Small intestine (tissue), 7 donors: ENCODE results near the gene SLC7A6. TPM values are rescaled to one million over a fixed set of nuclear protein-coding genes. Genes with fewer than 3 reads are reported as not detected.

Source experiments
- DNase-seq, 2 donors: peaks; one replicate each; pipeline versions ENCODE4 v3.0.0 to v3.0.0-alpha.2; 2013
- FAIRE-seq: peaks from 2 replicates; lab custom pipeline; 2012; peaks lifted over from hg19 to GRCh38; lab: Jason Lieb, UNC
- H3K27ac ChIP-seq, 3 donors: one replicate each; pipeline ENCODE4 v1.5.1; 2013; ENCODE audit warnings: low read length in 2 of 3, mild to moderate bottlenecking in 2 of 3, control low read depth in 1 of 3, inconsistent platforms in 1 of 3, low read depth in 1 of 3, moderate library complexity in 1 of 3
- H3K27me3 ChIP-seq, 3 donors: one replicate each; pipeline ENCODE4 v1.6.1; 2013; ENCODE audit warnings: low read length in 3 of 3, inconsistent platforms in 1 of 3; ENCODE audit not compliant: control insufficient read depth in 3 of 3, insufficient read depth in 3 of 3
- H3K36me3 ChIP-seq, 3 donors: one replicate each; pipeline ENCODE4 v1.6.1; 2013; ENCODE audit warnings: low read length in 3 of 3, inconsistent platforms in 1 of 3, low read depth in 1 of 3, mild to moderate bottlenecking in 1 of 3, moderate library complexity in 1 of 3; ENCODE audit not compliant: control insufficient read depth in 3 of 3, insufficient read depth in 2 of 3
- H3K4me1 ChIP-seq, 3 donors: one replicate each; pipeline ENCODE4 v1.6.1; 2013; ENCODE audit warnings: low read length in 2 of 3, inconsistent platforms in 1 of 3, low read depth in 1 of 3, mild to moderate bottlenecking in 1 of 3, moderate library complexity in 1 of 3; ENCODE audit not compliant: control insufficient read depth in 3 of 3, insufficient read depth in 2 of 3
- H3K4me3 ChIP-seq, 3 donors: one replicate each; pipeline ENCODE4 v1.5.1; 2013; ENCODE audit warnings: low read length in 3 of 3, control low read depth in 1 of 3, inconsistent platforms in 1 of 3, low read depth in 1 of 3, mild to moderate bottlenecking in 1 of 3, moderate library complexity in 1 of 3
- H3K9me3 ChIP-seq, 2 donors: one replicate each; pipeline ENCODE4 v1.6.1; 2013; ENCODE audit warnings: low read depth in 1 of 2, low read length in 1 of 2; ENCODE audit not compliant: control insufficient read depth in 2 of 2, insufficient read depth in 1 of 2
- WGBS, 3 donors: extraction: QIAGEN DNeasy Blood & Tissue Kit; methylation state at CpG; one replicate each; pipeline ENCODE4 v1.1.7; 2013; 5-methylcytosine and 5-hydroxymethylcytosine counted together
- polyA plus RNA-seq, 4 donors: library from polyadenylated mRNA; stranded (reverse) in 3 of 4; unstranded in 1 of 4; fragments of 200-250 nt in 3 of 4; fragments of 120-200 nt in 1 of 4; gene quantifications; one replicate each; pipeline versions ENCODE4 v1.2.1 to v1.2.3, GENCODE V29; 2013
- donor health status: healthy with polysubstance abuse.
- donor health status: control.
- donor health status: control.
- donor health status: Bipolar disorder and iron deficiency.
- donor health status: healthy.

SLC7A6 gene
- polyA plus RNA-seq, 4 donors = 2.0 to 8.5 (median 6.7) TPM

DNA sequence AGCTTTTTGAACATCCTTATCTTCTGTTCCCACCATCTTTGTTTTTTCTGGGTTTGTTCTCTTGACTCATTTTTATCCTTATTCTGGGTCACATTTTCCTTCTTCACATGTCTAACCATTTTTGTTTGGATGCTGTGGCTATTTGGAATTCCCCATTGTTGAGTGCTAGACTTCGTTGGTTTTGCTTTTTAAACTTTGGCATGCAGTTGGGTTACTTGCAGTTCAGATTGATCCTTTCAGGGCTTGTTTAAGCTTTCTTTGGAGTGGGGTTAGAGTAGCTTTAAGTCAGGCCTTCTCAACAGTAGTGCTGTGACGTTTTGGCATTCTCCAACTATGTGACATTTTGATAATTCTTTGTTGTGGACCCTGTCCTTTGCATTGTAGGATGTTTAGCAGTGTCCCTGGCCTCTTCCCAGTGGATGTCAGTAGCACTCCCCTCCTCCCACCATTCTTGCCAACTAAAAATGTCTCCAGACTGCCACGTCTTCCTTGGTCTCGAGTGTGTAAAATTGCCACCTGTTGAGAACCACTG is 67.6 kb downstream of the SLC7A6 start:
- H3K4me1 ChIP-seq = peaks cover 2 to 55% (median 3%) of the 10 kb centered on the region in 3 donors
- 22 to 30% (median 24%) methylated on average over 4 of the region's 4 CpGs for WGBS, 3 donors
- FAIRE-seq (no peak), DNase-seq (no peak)
- H3K4me3 ChIP-seq = no peak overlapping the region
- peak overlapping the region in 2 of 3 donors; percentile 43 to 72 for H3K27ac ChIP-seq
- H3K36me3 ChIP-seq = peaks cover 0 to 25% (median 0%) of the 10 kb centered on the region in 3 donors
- no peaks in the 10 kb centered on the region for H3K9me3 ChIP-seq
- H3K27me3 ChIP-seq = no peaks in the 10 kb centered on the region

DNA sequence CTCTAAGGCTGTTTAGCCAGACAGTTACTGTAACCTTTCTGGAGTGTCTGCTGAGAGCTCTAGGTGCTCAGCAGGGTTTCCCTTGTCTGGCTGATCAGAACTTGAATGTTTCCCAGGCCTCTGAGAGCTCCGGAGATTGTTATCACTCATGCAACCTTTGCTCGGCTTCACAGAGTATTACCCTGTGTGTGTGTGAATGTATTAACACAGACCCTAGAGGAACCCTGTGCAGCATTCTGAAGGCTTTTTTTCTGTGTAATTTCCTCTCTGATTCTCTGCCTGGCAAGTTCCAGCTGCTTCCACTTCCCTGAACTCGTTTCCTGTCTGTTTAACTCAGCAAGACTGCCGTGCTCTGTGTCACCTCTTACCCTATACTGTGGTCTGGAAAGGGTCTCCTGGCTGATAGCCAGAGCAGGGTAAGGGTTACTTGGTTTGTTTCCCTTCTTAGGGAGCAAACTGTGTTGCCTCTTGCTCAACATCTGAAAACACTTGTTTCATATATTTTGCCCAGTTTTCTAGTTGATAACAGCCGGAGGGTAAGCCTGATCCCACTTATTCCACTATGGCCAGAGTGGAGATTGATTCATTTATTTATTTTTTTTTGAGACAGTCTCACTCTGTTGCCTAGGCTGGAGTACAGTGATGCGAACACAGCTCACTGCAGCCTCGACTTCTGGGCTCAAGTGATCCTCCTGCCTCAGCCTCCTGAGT is 68.2 kb downstream of the SLC7A6 start:
- Histone ChIP-seq H3K9me3 (no peaks in the 10 kb centered on the region), H3K4me1 (peaks cover 2 to 50% (median 3%) of the 10 kb centered on the region in 3 donors), H3K36me3 (peaks cover 0 to 24% (median 2%) of the 10 kb centered on the region in 3 donors), H3K27ac (peak overlapping the region in 2 of 3 donors; percentile 43 to 72), H3K27me3 (no peaks in the 10 kb centered on the region), H3K4me3 (no peak overlapping the region)
- FAIRE-seq = no peak
- DNase-seq = peak; percentile 68 to 71
- 36 to 37% (median 37%) methylated on average over 7 of the region's 7 CpGs for WGBS, 3 donors

DNA sequence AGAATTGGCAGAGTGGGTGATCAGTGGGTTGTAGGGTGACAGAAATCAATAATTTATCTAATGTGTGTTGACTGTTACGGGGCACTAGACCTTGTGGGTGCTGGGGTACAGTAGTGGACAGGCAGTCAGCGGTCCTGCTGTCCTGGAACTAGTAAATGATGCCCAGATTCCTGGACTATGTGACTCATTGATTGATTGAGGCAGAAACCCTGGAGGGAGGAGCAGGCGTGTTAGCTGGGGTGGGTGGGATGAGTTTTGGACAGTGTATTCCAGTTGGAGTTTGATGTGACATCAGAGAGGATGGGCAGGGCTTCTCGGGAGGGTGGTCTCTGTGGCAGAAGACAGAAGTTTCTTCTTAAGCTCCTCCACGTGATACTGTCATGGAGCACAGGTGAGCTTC is 70.8 kb downstream of the SLC7A6 start:
- Histone ChIP-seq H3K4me1 (peaks cover 2 to 29% (median 3%) of the 10 kb centered on the region in 3 donors), H3K36me3 (peaks cover 4 to 48% (median 10%) of the 10 kb centered on the region in 3 donors), H3K9me3 (no peaks in the 10 kb centered on the region), H3K4me3 (no peak overlapping the region), H3K27me3 (no peaks in the 10 kb centered on the region), H3K27ac (no peak overlapping the region)
- DNase-seq (no peak), FAIRE-seq (no peak)
- WGBS, 3 donors = 84 to 97% (median 91%) methylated on average over 5 of the region's 5 CpGs

DNA sequence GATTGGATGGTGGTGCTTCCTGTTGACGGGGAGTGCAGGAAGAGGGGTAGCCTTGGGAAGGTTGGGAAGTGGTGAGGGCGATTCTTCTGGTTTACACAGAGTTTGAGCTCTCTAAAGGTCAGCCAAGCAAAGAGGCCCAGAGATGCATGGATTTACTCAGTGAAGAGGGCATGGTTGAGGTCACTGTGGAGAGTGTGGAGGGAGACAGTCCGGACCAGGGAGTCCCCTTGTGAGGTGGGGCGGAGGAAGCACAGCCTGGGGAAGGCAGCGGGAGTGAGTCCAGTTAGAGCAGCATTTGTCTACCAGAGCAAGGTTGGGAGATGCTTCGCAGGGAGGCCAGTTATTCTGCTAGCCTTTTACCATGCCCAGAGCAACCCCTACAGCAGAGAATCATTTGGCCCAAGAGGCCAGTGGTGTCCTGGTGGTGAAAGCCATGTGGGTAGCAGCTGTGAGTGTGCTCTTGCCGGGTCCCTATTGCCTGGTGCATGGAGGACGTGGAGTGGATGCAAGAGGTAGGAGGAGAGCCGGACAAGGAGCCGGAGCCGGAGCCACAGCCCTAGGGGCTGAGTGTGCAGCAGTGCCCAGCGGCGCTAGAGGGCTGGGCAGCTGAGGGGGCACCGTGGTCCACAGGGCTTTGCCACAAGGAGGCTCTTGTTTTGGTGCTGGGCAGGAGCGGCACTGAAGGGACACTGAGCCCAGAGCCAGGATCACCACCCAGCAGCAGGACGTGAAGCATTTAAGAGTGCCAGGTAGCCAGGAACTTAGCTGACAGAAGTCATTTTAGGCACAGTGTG is 74.2 kb downstream of the SLC7A6 start:
- DNase-seq (no peak), FAIRE-seq (no peak)
- H3K4me1 ChIP-seq = peaks cover 0 to 7% (median 0%) of the 10 kb centered on the region in 3 donors
- no peak overlapping the region for H3K4me3 ChIP-seq
- H3K9me3 ChIP-seq = no peaks in the 10 kb centered on the region
- H3K27ac ChIP-seq = no peak overlapping the region
- WGBS, 3 donors = 96 to 97% (median 96%) methylated on average over 16 of the region's 16 CpGs
- no peaks in the 10 kb centered on the region for H3K27me3 ChIP-seq
- peaks cover 4 to 66% (median 11%) of the 10 kb centered on the region in 3 donors for H3K36me3 ChIP-seq

DNA sequence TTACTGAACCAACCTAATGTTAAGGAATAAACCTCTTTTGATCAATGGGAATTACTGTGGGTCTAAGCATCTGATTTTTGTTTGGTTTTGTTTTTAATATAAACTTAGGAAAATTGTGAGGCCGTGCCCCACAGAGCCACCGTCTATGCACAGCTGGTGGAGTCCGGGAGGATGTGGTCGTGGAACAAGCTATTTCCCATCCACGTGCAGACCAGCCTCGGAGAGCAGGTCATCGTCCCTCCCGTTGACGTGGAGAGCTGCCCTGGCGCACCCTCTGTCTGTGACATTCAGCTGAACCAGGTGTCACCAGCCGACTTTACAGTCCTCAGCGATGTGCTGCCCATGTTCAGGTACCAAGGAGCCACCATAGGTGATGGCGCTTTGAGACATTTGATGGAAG is 74.9 kb downstream of the SLC7A6 start:
- DNase-seq (no peak), FAIRE-seq (no peak)
- H3K27ac ChIP-seq = no peak overlapping the region
- H3K4me3 ChIP-seq = no peak overlapping the region
- H3K9me3 ChIP-seq = no peaks in the 10 kb centered on the region
- WGBS, 3 donors = 93 to 95% (median 94%) methylated on average over 13 of the region's 13 CpGs
- H3K36me3 ChIP-seq = peaks cover 4 to 67% (median 11%) of the 10 kb centered on the region in 3 donors
- H3K4me1 ChIP-seq = peaks cover 0 to under 1% (median 0%) of the 10 kb centered on the region in 3 donors
- no peaks in the 10 kb centered on the region for H3K27me3 ChIP-seq

DNA sequence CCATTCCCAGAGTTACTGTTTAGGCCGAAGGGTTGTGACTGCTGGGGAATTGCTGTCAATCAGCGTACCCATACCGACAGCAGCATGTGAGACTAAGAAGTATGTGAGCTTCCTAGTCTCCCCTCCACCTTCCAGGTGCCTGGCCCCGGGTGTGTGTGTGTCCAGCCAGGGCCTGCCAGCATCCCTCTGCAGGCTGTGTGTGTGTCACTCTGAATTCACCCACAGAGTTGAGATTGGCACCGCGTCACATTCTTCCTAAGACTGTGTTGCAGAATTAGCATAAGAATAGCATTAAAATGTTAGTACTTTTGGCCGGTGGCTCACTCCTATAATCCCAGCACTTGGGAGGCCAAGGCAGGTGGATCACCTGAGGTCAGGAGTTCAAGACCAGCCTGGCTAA is 78.3 kb downstream of the SLC7A6 start:
- H3K27me3 ChIP-seq = no peaks in the 10 kb centered on the region
- H3K4me3 ChIP-seq = no peak overlapping the region
- H3K4me1 ChIP-seq = no peaks in the 10 kb centered on the region
- DNase-seq = no peak
- no peak overlapping the region for H3K27ac ChIP-seq
- FAIRE-seq = no peak
- peaks cover 4 to 77% (median 14%) of the 10 kb centered on the region in 3 donors for H3K36me3 ChIP-seq
- 92 to 95% (median 94%) methylated on average over 7 of the region's 7 CpGs for WGBS, 3 donors
- H3K9me3 ChIP-seq = no peaks in the 10 kb centered on the region

DNA sequence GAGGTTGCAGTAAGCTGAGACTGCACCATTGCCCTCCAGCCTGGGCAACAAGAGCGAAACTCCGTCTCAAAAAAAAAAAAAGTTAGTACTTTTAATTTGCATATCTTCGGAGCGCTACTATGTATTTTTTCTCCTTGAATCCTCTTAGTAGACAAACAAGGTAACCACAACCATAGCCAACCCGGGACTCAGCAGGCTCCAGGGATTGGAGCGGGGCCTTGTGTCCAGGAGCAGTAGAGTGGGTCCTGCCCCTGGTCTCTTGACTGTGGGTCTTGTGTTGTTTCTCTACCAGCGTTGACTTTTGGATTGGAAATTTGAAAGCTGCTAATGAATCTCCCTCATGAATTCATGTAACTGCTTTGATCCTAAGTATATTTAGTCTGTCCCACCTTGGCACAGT is 78.8 kb downstream of the SLC7A6 start:
- Histone ChIP-seq H3K27me3 (no peaks in the 10 kb centered on the region), H3K36me3 (peaks cover 4 to 77% (median 9%) of the 10 kb centered on the region in 3 donors)
- no peak for FAIRE-seq

DNA sequence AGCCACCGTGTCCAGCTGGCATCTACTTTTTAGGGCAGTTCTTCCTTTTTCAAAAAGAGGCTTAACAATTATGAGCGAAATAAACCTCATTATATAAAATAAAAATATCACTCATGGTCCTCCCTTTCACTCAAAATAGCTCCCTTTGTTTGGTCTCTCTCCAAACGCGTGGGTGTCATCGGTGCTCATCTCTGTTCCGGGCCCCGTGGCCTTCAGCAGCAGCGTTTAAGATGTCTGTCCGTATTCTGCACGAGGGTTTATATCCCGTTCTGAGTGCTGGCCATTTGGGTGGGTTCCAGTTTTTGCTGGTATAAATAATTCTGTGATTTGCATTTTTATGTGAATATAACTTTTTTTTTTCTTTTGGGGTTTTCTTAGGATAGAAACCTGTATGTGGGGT is 79.9 kb downstream of the SLC7A6 start:
- H3K4me3 ChIP-seq = no peak overlapping the region
- WGBS, 3 donors = 83 to 87% (median 86%) methylated on average over 11 of the region's 11 CpGs
- DNase-seq = no peak
- H3K27ac ChIP-seq = no peak overlapping the region
- no peaks in the 10 kb centered on the region for H3K4me1 ChIP-seq
- no peaks in the 10 kb centered on the region for H3K9me3 ChIP-seq
- no peak for FAIRE-seq
- no peaks in the 10 kb centered on the region for H3K27me3 ChIP-seq
- H3K36me3 ChIP-seq = peaks cover 2 to 78% (median 8%) of the 10 kb centered on the region in 3 donors

More for the DNA sequence above, 78.8 kb downstream of the SLC7A6 start:
- Histone ChIP-seq H3K4me1 (no peaks in the 10 kb centered on the region), H3K4me3 (no peak overlapping the region), H3K27ac (no peak overlapping the region), H3K9me3 (no peaks in the 10 kb centered on the region)
- 95 to 98% (median 96%) methylated on average over 7 of the region's 7 CpGs for WGBS, 3 donors
- DNase-seq = no peak
